H1 (cell line): ENCODE data around the gene ACTL6A. TPM values are rescaled to one million over a fixed set of nuclear protein-coding genes. Genes with fewer than 3 reads are reported as not detected.

Experiments used
- BCL11A ChIP-seq, 2 experiments: IDR thresholded peaks; one replicate each; pipeline ENCODE4 v1.6.1; 2011; ENCODE audit warnings: low read depth in 2 of 2, low read length in 2 of 2, mild to moderate bottlenecking in 2 of 2
- USF2 ChIP-seq: IDR thresholded peaks from 2 replicates; pipeline ENCODE4 v1.6.1; 2011; ENCODE audit warnings: low read length, improper control_type of control experiment
- polyA plus RNA-seq, 7 experiments: library from polyadenylated mRNA; depleted of rRNA in 3 of 7; stranded (reverse) in 5 of 7; unstranded in 2 of 7; fragments of >200 nt in 5 of 7; fragments of 200-250 nt in 2 of 7; gene quantifications; 1 replicate in 5 of 7; 2 replicates in 1 of 7; 4 replicates in 1 of 7; pipeline versions ENCODE4 v1.2.1 to v1.2.3, GENCODE V29; 2011 to 2013; ENCODE audit warnings: missing spikeins in 2 of 7, mixed read lengths in 2 of 7
- total RNA-seq: library from RNA; stranded (reverse); fragmentation: NEBNext Ultra II Directional; extraction: Animal tissue kit (Norgen Biotek cat#: 25700); gene quantifications from 2 replicates; pipeline ENCODE4 v1.2.1, GENCODE V29; 2021

Gene ACTL6A
- total and polyA plus RNA-seq, 2 of the 8 experiments (the other 6 are each of a cell fraction or from before 2014, with no cell fraction given), result 76.9 to 99.5 TPM

- TF ChIP-seq USF2 (no peak), BCL11A (IDR thresholded peaks at IDR 0.05; ENCODE audit: low read depth in 2 of 2, low read length in 2 of 2) (no peak)
Observed at GRCh38 chr3:179551349-179552105, 11.2 kb upstream of the ACTL6A start (continued).
